ENCODE results near the gene EXOC4. TPM values are rescaled to one million over a fixed set of nuclear protein-coding genes. Genes with fewer than 3 reads are reported as not detected.
"Not testable (repeated sequence)": the region's sequence is repeated elsewhere in the genome, so short reads cannot be mapped to it uniquely, and the experiment has no call there.

The EXOC4 gene
- total and polyA plus RNA-seq, 2 experiments from 2014 or later = 23.9 to 51.7 TPM

- H3K27ac ChIP-seq = no peak overlapping the region
- H3K9me2 ChIP-seq (ENCODE audit: insufficient read depth) = no peaks in the 10 kb centered on the region
- H3K9ac ChIP-seq = no peak overlapping the region
- H4K20me1 ChIP-seq (ENCODE audit: insufficient read depth) = no peaks in the 10 kb centered on the region
- no peak for TF ChIP-seq EZH2phosphoT487 (IDR thresholded peaks at IDR 0.05; ENCODE audit: insufficient read depth, low read depth)
- no peak for TF ChIP-seq EZH2 (IDR thresholded peaks at IDR 0.05; ENCODE audit: insufficient read depth, poor library complexity, severe bottlenecking)
- H3K9me3 ChIP-seq (ENCODE audit: low read depth) = no peaks in the 10 kb centered on the region
- H3K79me2 ChIP-seq (ENCODE audit: insufficient read depth) = no peaks in the 10 kb centered on the region
- no peak for DNase-seq
- no peaks in the 10 kb centered on the region for H3K4me1 ChIP-seq (ENCODE audit: insufficient read depth)
- in situ Hi-C loops (cut with MboI) = no loop called here
- H3F3A ChIP-seq (ENCODE audit: insufficient read depth) = no peaks in the 10 kb centered on the region
- H3K4me3 ChIP-seq = no peak overlapping the region
- no peaks in the 10 kb centered on the region for H3K27me3 ChIP-seq (replicated peaks; ENCODE audit: insufficient read depth)
- WGBS, 2 experiments (ENCODE audit: low coverage in 1 of 2, low lambda C conversion rate in 2 of 2, missing lambda C conversion rate in 2 of 2) = 71 to 78% methylated on average over 2 of the region's 2 CpGs
- H2AFZ ChIP-seq = no peak overlapping the region
- no peaks in the 10 kb centered on the region for H3K36me3 ChIP-seq (ENCODE audit: low read depth)
- no peak overlapping the region for H3K4me2 ChIP-seq (ENCODE audit: unreplicated experiment)
Measured at GRCh38 chr7:133987582-133987981, 734.7 kb downstream of the EXOC4 start.

DNA sequence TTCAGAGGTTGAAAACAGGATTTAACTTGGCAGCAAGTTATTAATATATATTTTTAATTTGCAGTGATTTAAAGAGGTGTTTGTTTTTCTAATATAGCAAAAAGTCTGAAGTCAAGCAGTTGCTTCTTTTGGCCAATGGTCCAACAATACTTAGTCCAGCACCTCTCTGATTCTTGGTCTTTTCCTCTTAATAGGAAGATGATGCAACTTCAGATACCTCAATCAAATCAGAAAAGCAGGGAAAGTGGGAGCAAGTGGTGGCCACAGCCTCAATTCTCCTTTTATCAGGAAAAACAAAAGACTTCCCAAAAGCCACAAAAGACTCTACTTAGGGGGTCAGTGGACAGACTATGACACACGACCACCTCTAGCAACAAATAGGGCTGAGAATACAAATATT lies 740.7 kb downstream of the EXOC4 start:
- H4K20me1 ChIP-seq (ENCODE audit: insufficient read depth) = no peaks in the 10 kb centered on the region
- H3K79me2 ChIP-seq (ENCODE audit: insufficient read depth) = no peaks in the 10 kb centered on the region
- TF ChIP-seq EZH2phosphoT487 (IDR thresholded peaks at IDR 0.05; ENCODE audit: insufficient read depth, low read depth) = no peak
- no peak for TF ChIP-seq EZH2 (IDR thresholded peaks at IDR 0.05; ENCODE audit: insufficient read depth, poor library complexity, severe bottlenecking)
- H3K27me3 ChIP-seq (replicated peaks; ENCODE audit: insufficient read depth) = no peaks in the 10 kb centered on the region
- no peak overlapping the region for H2AFZ ChIP-seq
- DNase-seq = no peak
- H3K27ac ChIP-seq = no peak overlapping the region
- H3K4me3 ChIP-seq = no peak overlapping the region
- no peaks in the 10 kb centered on the region for H3K9me3 ChIP-seq (ENCODE audit: low read depth)
- H3K4me1 ChIP-seq (ENCODE audit: insufficient read depth) = peaks cover 8% of the 10 kb centered on the region
- no peaks in the 10 kb centered on the region for H3K36me3 ChIP-seq (ENCODE audit: low read depth)
- no peaks in the 10 kb centered on the region for H3K9me2 ChIP-seq (ENCODE audit: insufficient read depth)
- no peak overlapping the region for H3K9ac ChIP-seq
- 62 to 65% methylated on average over 1 of the region's 1 CpG for WGBS, 2 experiments (ENCODE audit: low coverage in 1 of 2, low lambda C conversion rate in 2 of 2, missing lambda C conversion rate in 2 of 2)
- no peaks in the 10 kb centered on the region for H3F3A ChIP-seq (ENCODE audit: insufficient read depth)
- in situ Hi-C loops (cut with MboI) = no loop called here
- no peak overlapping the region for H3K4me2 ChIP-seq (ENCODE audit: unreplicated experiment)

DNA sequence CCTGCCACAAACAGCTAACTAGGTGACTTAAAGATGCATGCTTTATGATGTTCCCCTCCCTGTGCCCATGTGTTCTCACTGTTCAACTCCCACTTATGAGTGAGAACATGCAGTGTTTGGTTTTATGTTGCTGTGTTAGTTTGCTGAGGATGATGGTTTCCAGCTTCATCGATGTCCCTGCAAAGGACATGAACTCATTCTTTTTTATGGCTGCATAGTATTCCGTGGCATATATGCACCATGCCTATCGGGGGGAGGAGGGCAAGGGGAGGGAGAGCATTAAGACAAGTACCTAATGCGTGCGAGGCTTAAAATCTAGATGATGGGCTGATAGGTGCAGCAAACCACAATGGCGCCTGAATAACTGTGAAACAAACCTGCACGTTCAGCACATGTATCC lies 741.2 kb downstream of the EXOC4 start:
- H3K27me3 ChIP-seq (replicated peaks; ENCODE audit: insufficient read depth); H4K20me1 ChIP-seq (ENCODE audit: insufficient read depth); H3K36me3 ChIP-seq (ENCODE audit: low read depth); in situ Hi-C loops (cut with MboI); H3K4me3 ChIP-seq; DNase-seq; H3K9ac ChIP-seq; H3K79me2 ChIP-seq (ENCODE audit: insufficient read depth); H3K9me3 ChIP-seq (ENCODE audit: low read depth); H3K9me2 ChIP-seq (ENCODE audit: insufficient read depth); H3K27ac ChIP-seq; H3K4me2 ChIP-seq (ENCODE audit: unreplicated experiment); H3F3A ChIP-seq (ENCODE audit: insufficient read depth); H2AFZ ChIP-seq: not testable (repeated sequence)
- peaks cover 11% of the 10 kb centered on the region for H3K4me1 ChIP-seq (ENCODE audit: insufficient read depth)
- WGBS, 2 experiments (ENCODE audit: low coverage in 1 of 2, low lambda C conversion rate in 2 of 2, missing lambda C conversion rate in 2 of 2) = 94 to 97% methylated on average over 7 of the region's 7 CpGs

DNA sequence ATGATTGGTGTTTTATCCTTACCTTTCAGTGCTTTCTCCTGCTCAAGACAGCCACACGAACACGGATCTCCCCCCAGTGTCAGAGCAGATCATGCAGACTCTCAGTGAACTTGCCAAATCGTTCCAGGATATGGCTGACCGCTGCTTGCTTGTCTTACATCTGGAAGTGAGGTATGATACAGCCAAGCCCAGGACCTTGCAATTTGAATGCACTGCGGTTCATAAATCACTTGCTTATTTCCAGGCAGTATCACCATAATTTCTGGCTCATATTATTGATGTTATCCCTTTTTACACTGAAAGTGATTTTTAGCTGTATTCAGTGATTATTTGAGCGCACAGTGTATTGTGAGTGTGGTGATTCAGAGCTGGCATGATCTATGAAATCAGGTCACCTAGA lies 744.6 kb downstream of the EXOC4 start:
- H3F3A ChIP-seq (ENCODE audit: insufficient read depth) = no peaks in the 10 kb centered on the region
- H3K27ac ChIP-seq = no peak overlapping the region
- peaks cover 11% of the 10 kb centered on the region for H3K4me1 ChIP-seq (ENCODE audit: insufficient read depth)
- no peak overlapping the region for H2AFZ ChIP-seq
- H3K9ac ChIP-seq = no peak overlapping the region
- 92 to 93% methylated on average over 6 of the region's 6 CpGs for WGBS, 2 experiments (ENCODE audit: low coverage in 1 of 2, low lambda C conversion rate in 2 of 2, missing lambda C conversion rate in 2 of 2)
- TF ChIP-seq EZH2phosphoT487 (IDR thresholded peaks at IDR 0.05; ENCODE audit: insufficient read depth, low read depth) (no peak), EZH2 (IDR thresholded peaks at IDR 0.05; ENCODE audit: insufficient read depth, poor library complexity, severe bottlenecking) (no peak)
- H3K27me3 ChIP-seq (replicated peaks; ENCODE audit: insufficient read depth) = no peaks in the 10 kb centered on the region
- no peaks in the 10 kb centered on the region for H3K36me3 ChIP-seq (ENCODE audit: low read depth)
- in situ Hi-C loops (cut with MboI) = no loop called here
- H3K9me2 ChIP-seq (ENCODE audit: insufficient read depth) = no peaks in the 10 kb centered on the region
- H4K20me1 ChIP-seq (ENCODE audit: insufficient read depth) = no peaks in the 10 kb centered on the region
- no peak for DNase-seq
- no peak overlapping the region for H3K4me2 ChIP-seq (ENCODE audit: unreplicated experiment)
- no peaks in the 10 kb centered on the region for H3K79me2 ChIP-seq (ENCODE audit: insufficient read depth)
- no peak overlapping the region for H3K4me3 ChIP-seq
- no peaks in the 10 kb centered on the region for H3K9me3 ChIP-seq (ENCODE audit: low read depth)

- Histone ChIP-seq H3K4me1 (ENCODE audit: insufficient read depth) (peaks cover 11% of the 10 kb centered on the region), H3K4me3 (no peak overlapping the region), H3K79me2 (ENCODE audit: insufficient read depth) (no peaks in the 10 kb centered on the region), H3K9ac (no peak overlapping the region), H3K27me3 (replicated peaks; ENCODE audit: insufficient read depth) (no peaks in the 10 kb centered on the region), H3K36me3 (ENCODE audit: low read depth) (no peaks in the 10 kb centered on the region), H3F3A (ENCODE audit: insufficient read depth) (no peaks in the 10 kb centered on the region), H3K27ac (no peak overlapping the region), H2AFZ (no peak overlapping the region), H3K9me3 (ENCODE audit: low read depth) (no peaks in the 10 kb centered on the region), H4K20me1 (ENCODE audit: insufficient read depth) (no peaks in the 10 kb centered on the region), H3K9me2 (ENCODE audit: insufficient read depth) (no peaks in the 10 kb centered on the region), H3K4me2 (ENCODE audit: unreplicated experiment) (no peak overlapping the region)
- WGBS, 2 experiments (ENCODE audit: low coverage in 1 of 2, low lambda C conversion rate in 2 of 2, missing lambda C conversion rate in 2 of 2) = 98% methylated on average over 2 of the region's 2 CpGs
- in situ Hi-C loops (cut with MboI) = no loop called here
- TF ChIP-seq EZH2phosphoT487 (IDR thresholded peaks at IDR 0.05; ENCODE audit: insufficient read depth, low read depth) (no peak), EZH2 (IDR thresholded peaks at IDR 0.05; ENCODE audit: insufficient read depth, poor library complexity, severe bottlenecking) (no peak)
- no peak for DNase-seq
Measured at GRCh38 chr7:133999178-133999577, 746.3 kb downstream of the EXOC4 start.
